Erythroblast (primary cell): ENCODE results near the gene TRABD2B.

ENCODE experiments used
- GATA1 ChIP-seq: IDR thresholded peaks from 2 replicates; pipeline ENCODE4 v1.6.1; 2011; ENCODE audit warnings: low read depth, mild to moderate bottlenecking, control low read depth, low read length, moderate library complexity
- POLR2A ChIP-seq: IDR thresholded peaks from 2 replicates; pipeline ENCODE4 v1.6.1; 2011; ENCODE audit warnings: mild to moderate bottlenecking, low read length

GRCh38 chr1:47872886-47873285 is 124.3 kb downstream of the TRABD2B start:
- TF ChIP-seq POLR2A (no peak), GATA1 (no peak)
